GM18517 (cell line): Measurements from ENCODE around the gene MED23.

Experiments
- ATAC-seq: cut with Tn5 transposase; IDR thresholded peaks from one replicate; pipeline ENCODE4 v1.9.1; 2021; ENCODE audit warnings: mild to moderate bottlenecking, moderate library complexity; ENCODE audit not compliant: unreplicated experiment

The MED23 gene

DNA sequence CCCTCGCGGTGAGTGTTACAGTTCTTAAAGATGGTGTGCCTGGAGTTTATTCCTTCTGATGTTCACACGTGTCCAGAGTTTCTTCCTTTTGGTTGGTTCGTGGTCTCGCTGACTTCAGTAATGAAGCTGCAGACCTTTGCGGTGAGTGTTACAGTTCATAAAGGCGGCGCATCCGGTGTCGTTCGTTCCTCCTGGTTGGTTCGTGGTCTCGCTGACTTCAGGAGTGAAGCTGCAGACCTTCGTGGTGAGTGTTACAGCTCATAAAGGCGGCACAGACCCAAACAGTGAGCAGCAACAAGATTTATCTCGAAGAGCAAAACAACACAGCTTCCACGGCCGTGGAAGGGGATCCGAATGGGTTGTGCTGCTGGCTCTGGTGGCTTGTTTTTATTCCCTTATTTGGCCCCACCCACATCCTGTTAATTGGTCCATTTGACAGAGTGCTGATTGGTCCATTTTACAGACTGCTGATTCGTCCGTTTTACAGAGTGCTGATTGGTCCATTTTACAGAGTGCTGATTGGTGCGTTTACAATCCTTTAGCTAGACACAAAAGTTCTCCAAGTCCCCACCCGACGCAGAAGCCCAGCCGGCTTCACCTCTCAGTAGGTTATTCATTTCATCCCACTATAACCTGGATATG lies 103.2 kb downstream of the MED23 start:
- no peak for ATAC-seq

DNA sequence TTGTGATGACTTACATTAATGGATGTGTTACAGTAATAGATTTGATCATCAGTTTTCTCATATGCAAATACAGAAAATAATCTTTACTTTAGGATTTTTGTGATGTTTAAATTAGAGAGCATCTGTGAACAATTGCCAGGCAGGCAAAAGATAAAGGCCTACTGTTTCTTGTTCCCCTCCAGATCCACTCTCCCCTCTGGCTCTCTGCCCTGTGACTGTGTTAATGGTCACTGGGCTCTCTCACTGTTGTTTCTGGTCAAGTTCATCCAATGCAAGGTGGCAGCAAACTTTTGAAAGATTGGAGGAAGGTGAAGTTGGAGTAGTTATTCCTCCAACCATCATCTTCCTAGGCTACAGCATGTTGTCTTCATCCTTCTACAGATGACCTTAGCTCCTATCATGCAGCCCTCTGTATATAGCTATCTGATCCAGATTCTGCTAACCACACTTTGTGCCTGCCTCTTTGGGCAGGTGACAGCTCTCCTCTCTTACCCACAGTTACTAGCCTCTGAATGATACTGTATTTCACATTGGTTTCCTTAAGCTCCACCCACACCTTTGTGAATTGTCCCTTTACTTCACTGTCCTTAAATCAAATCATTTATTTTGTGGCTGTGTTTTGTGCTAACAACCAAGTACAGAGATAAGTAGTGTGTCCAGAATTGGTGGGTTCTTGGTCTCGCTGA lies 103.9 kb downstream of the MED23 start:
- no peak for ATAC-seq
